Epithelial cell of proximal tubule (primary cell): ENCODE measurements around the gene TGFBI. TPM values are rescaled to one million over a fixed set of nuclear protein-coding genes. Genes with fewer than 3 reads are reported as not detected.
A peak's percentile ranks its signal among the peaks of the same experiment; 100 is the strongest.

Source experiments
- DNase-seq: peaks from one replicate; pipeline ENCODE4 v3.0.0-alpha.2; 2011; ENCODE audit warnings: low read depth
- H3K4me3 ChIP-seq: 2 replicates; pipeline ENCODE4 v1.5.1; 2011; ENCODE audit warnings: low read depth, mild to moderate bottlenecking, low read length
- CTCF ChIP-seq: conservative IDR thresholded peaks from 2 replicates; pipeline ENCODE4 v1.5.1; 2012; ENCODE audit warnings: low read depth, mild to moderate bottlenecking, low read length
- total RNA-seq: library from RNA; depleted of rRNA; stranded (reverse); fragments of >200 nt; gene quantifications from 2 replicates; pipeline ENCODE4 v1.2.3, GENCODE V29; 2015

Gene TGFBI
- total RNA-seq, 1 donor from 2014 or later: 371 TPM

DNA sequence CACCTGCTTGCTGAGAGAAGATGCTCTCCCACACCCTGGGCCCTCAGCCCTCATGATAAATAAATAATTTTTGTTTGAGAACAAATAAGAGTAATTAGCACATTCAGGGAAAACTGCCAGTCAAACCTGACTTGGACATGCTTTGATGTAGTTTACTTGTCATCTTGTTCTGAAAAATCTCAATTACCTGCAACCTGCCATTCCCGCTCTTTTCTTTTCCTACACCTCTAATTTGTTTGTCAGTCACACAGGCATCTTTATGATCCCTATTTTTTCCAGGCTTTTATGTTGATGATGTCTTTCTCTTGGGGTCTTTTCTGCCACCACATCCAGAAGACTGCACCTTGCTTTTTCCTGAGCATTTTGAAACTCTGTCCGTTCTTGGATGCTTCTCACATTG is 28.6 kb upstream of the TGFBI start:
- no peak overlapping the region for H3K4me3 ChIP-seq
- TF ChIP-seq CTCF: no peak
- no peak for DNase-seq

DNA sequence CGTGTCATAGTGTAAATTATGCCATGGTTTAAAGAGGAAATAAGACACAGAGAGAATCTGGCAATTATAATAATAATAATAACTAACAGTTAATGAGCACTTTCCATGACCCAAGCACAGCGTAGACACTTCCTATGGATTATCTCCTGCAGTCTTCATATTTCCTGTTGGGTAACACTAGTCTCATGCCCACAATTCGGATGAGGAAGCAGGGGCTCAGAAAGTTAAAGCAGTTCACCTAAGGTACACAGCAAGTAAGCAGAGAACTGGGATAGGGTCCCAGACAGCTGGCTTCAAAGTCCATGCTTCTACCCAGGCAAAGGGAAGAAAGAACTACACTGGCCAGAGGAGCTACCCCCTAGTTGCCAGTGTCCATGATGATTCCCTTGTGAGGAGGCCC is 27.9 kb upstream of the TGFBI start:
- no peak overlapping the region for H3K4me3 ChIP-seq
- no peak for DNase-seq
- no peak for TF ChIP-seq CTCF

DNA sequence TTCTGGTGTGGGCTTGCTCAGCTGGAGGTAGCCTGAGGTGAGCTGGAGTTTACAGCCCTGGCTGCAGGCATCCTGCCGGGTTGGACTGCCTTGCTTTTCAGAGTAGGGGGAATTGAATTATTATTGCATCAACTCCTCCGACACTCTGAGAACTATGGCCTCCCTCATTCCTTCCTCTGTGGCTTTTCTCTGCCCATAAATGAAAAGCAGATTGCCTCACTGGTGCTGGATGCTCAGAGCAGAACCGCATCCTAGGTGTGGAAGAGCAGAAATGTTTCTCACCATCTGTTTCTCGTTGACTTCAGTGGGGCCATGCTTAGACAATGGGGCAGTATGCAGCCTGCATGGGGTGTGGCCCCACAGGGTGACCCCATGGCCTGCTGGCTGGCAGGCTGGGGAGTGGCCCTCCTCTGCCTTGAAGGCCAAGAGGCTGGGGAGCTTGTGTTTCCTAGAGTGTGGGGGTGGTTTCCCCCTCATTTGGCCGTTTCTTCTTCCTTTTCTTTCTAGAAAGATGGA is 27.3 kb upstream of the TGFBI start:
- no peak for DNase-seq
- TF ChIP-seq CTCF: no peak
- H3K4me3 ChIP-seq: no peak overlapping the region

- no peak for TF ChIP-seq CTCF
These were observed 24.4 kb upstream of the TGFBI start for GRCh38 chr5:136004436-136004835.

GRCh38 chr5:136005476-136005875 is 23.3 kb upstream of the TGFBI start:
- DNase-seq: no peak
- TF ChIP-seq CTCF: no peak
- no peak overlapping the region for H3K4me3 ChIP-seq

More at GRCh38 chr5:136004436-136004835, 24.4 kb upstream of the TGFBI start:
- H3K4me3 ChIP-seq: no peak overlapping the region
- no peak for DNase-seq

DNA sequence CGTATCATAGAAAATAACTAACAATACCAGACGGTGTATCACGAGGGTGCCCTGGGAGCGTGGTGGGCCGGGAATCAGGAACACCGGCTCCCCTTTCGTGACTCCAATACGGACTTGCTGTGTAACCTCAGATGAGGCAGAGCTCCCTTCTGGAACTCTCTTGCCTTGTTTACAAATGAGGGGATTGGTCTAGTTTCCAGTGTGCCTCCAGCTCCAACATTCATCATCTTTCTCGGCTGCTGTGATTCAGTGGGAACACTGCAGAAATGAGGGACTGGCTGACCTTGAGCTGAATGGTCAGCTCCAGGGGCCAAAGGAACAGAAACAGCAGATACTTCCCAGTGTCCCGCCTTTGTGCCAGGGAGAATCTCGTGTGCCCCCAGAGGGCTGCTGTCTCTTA is 22.6 kb upstream of the TGFBI start:
- TF ChIP-seq CTCF: no peak
- H3K4me3 ChIP-seq: no peak overlapping the region
- DNase-seq: no peak

DNA sequence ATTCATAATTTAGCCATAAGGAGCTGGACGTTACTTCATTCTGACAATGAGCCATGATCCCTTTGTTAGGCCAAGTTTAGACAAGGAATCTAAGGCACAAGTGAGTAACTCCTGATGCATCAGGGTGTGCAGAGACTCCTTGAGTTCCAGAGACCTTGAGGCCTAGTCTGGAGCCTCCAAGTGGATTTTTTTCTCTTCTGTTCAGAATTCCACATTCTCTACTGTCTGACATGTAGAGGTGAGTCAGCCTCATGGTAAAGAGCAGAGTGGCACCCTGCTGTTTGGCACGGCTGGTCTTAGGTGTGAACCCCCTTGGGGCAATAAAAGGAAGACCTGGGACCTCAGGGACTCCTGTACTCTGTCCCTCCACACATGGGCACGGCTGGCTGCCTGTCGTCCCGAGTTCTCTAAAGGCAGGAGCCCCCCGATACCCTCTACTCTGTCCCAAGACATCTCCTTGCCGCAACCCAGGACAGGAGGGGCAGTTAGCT is 22.0 kb upstream of the TGFBI start:
- TF ChIP-seq CTCF: no peak
- DNase-seq: peak; percentile 45
- H3K4me3 ChIP-seq: no peak overlapping the region
